Testis (tissue), 3 donors: ENCODE measurements around the gene CASK. TPM values are rescaled to one million over a fixed set of nuclear protein-coding genes. Genes with fewer than 3 reads are reported as not detected.

Experiments used
- DNase-seq: peaks from one replicate; pipeline ENCODE4 v3.0.0-alpha.2; 2019
- H3K27ac ChIP-seq, 2 donors: fragments of 200-600 bp; sonication (generic); one replicate each; pipeline ENCODE4 v1.5.1; 2019
- H3K27me3 ChIP-seq: fragments of 200-600 bp; sonication (generic); one replicate; pipeline ENCODE4 v1.5.1; 2019
- H3K36me3 ChIP-seq: fragments of 200-600 bp; sonication (generic); one replicate; pipeline ENCODE4 v1.5.1; 2017; ENCODE audit warnings: low read depth; ENCODE audit errors: missing control alignments
- H3K4me1 ChIP-seq: fragments of 200-600 bp; sonication (generic); one replicate; pipeline ENCODE4 v1.5.1; 2019
- H3K4me3 ChIP-seq, 2 donors: fragments of 200-600 bp; sonication (generic); one replicate each; pipeline ENCODE4 v1.5.1; 2017 to 2019
- H3K9me3 ChIP-seq: fragments of 200-600 bp; sonication (generic); one replicate; pipeline ENCODE4 v1.5.1; 2017
- POLR2A ChIP-seq: fragments of 450-650 bp; IDR thresholded peaks from one replicate; pipeline ENCODE4 v1.6.1; 2017; ENCODE audit warnings: antibody characterized with exemption, mild to moderate bottlenecking, moderate library complexity
- WGBS, 2 donors: methylation state at CpG; one replicate each; pipeline ENCODE4 v1.1.5; 2018; 5-methylcytosine and 5-hydroxymethylcytosine counted together
- intact Hi-C: fragments of 100-400 bp; cut with DNase I; formaldehyde crosslinking; loops from one replicate; pipeline ENCODE4 v1.15.1; 2023; ENCODE audit warnings: low total_unique reads
- polyA plus RNA-seq: library from polyadenylated mRNA; stranded (reverse); fragments of 350-450 nt; fragmentation: Illumina TruSeq; extraction: RNeasy Lipid Tissue Mini Kit (QIAGEN cat#74804); gene quantifications from one replicate; pipeline ENCODE4 v1.2.3, GENCODE V29; 2014; ENCODE audit warnings: low read depth, low replicate concordance; ENCODE audit not compliant: insufficient read depth
- total RNA-seq, 2 donors: library from RNA; depleted of rRNA; stranded (reverse); fragments of >200 nt; gene quantifications; one replicate each; pipeline ENCODE4 v1.2.3, GENCODE V29; 2016
- TF ChIP-seq, protein P1 (sequence below), 3 experiments: fragments of 450-650 bp in 2 of 3; fragments of 200-600 bp in 1 of 3; sonication (generic) in 1 of 3; IDR thresholded peaks; one replicate each; pipeline ENCODE4 v1.5.1; 2016 to 2019; ENCODE audit warnings: antibody characterized with exemption in 3 of 3, mild to moderate bottlenecking in 2 of 3, moderate library complexity in 1 of 3

The CASK gene
- total and polyA plus RNA-seq, 3 donors from 2014 or later: 8.5 to 20.9 (median 14.5) TPM

DNA sequence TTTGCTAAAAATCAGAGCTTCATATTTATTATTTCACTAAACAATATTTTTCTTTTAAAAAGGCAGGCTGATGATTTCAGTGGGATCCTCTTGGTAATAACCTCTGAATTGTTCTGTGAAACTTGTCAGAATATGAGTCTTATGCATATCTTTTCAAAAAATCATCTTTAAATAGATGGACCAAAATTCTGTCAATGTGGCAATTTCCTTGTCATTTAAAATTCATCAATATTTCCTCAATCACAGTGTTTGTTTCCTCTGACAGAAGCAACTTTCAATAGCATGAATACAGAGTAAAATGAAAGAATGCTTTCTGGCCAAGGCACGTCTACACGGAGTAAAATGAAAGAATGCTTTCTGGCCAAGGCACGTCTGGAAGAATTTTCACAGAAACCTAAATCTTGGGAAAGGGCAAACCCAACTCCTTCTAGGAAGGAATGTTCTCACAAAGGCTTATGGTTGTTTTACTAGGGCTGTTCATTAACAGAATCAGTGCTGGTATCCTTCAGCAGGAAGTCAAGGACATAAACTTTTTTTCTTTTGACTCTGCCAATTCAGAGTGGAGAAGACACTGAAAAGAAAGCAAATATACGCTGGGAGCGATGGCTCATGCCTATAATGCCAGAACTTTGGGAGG, 333.6 kb downstream of the CASK start:
- Histone ChIP-seq H3K4me1 (no peaks in the 10 kb centered on the region), H3K9me3 (no peaks in the 10 kb centered on the region), H3K27me3 (no peaks in the 10 kb centered on the region), H3K36me3 (no peaks in the 10 kb centered on the region), H3K4me3 (no peak overlapping the region), H3K27ac (no peak overlapping the region)
- 35 to 45% methylated on average over 5 of the region's 5 CpGs for WGBS, 2 donors
- TF ChIP-seq, protein P1, sequence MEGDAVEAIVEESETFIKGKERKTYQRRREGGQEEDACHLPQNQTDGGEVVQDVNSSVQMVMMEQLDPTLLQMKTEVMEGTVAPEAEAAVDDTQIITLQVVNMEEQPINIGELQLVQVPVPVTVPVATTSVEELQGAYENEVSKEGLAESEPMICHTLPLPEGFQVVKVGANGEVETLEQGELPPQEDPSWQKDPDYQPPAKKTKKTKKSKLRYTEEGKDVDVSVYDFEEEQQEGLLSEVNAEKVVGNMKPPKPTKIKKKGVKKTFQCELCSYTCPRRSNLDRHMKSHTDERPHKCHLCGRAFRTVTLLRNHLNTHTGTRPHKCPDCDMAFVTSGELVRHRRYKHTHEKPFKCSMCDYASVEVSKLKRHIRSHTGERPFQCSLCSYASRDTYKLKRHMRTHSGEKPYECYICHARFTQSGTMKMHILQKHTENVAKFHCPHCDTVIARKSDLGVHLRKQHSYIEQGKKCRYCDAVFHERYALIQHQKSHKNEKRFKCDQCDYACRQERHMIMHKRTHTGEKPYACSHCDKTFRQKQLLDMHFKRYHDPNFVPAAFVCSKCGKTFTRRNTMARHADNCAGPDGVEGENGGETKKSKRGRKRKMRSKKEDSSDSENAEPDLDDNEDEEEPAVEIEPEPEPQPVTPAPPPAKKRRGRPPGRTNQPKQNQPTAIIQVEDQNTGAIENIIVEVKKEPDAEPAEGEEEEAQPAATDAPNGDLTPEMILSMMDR (IDR thresholded peaks at IDR 0.05): no peak
- TF ChIP-seq POLR2A: no peak
- intact Hi-C loops: no loop called here
- no peak for DNase-seq

DNA sequence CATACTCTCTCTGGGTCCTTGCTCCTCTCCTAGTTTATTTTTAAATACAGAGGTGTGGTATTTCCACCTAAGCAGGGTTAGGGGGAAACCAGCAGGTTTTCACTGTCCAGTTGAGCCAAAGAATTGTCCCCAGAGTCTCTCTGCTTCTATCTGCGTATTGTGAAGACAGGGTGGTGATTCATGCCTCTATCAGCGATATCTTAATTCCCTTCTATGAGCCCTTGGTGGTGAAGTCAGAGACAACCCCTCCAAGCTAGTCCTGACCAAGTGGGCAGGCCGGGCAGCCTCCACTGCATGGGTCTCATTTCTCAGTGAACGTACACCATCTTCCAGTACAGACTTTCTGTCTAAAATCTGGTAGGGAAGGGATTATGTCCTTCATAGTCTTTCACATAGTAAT, 335.1 kb downstream of the CASK start:
- Histone ChIP-seq H3K36me3 (no peaks in the 10 kb centered on the region), H3K27me3 (no peaks in the 10 kb centered on the region), H3K27ac (no peak overlapping the region), H3K9me3 (no peaks in the 10 kb centered on the region), H3K4me1 (no peaks in the 10 kb centered on the region), H3K4me3 (no peak overlapping the region)
- DNase-seq: no peak
- intact Hi-C loops: no loop called here
- WGBS, 2 donors: 88 to 94% methylated on average over 3 to 4 of the region's 4 CpGs
- TF ChIP-seq, protein P1 (IDR thresholded peaks at IDR 0.05): no peak
- TF ChIP-seq POLR2A: no peak

DNA sequence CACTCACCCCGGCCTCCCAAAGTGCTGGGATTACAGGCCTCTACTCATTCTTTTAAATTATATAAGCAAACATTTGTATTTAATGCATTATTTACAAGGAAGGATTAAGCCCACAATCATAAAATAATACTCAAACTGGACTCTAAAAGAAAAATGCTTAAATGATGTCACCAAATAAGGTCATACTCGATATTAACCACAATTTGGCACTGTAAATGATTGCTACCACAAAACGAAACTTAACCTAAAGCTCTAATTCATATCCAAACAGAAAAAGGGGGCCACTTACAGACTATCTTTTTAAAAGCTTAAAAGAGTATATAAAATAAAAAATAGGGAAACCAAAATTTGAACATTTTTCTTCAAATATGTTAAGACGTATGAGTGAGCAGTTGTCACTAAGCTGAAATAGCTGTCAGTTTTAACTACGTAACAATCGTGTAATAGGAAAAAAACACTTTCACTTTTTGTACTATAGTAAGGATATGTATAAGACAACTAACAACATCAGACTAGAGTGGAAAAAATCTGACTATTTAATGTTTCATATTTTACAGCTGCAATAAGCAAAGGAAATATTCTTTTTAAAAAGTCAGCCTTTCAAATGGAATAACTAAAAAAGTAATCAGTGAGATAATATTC, 342.8 kb downstream of the CASK start:
- Histone ChIP-seq H3K27me3 (no peaks in the 10 kb centered on the region), H3K9me3 (no peaks in the 10 kb centered on the region), H3K36me3 (no peaks in the 10 kb centered on the region), H3K27ac (no peak overlapping the region), H3K4me3 (no peak overlapping the region), H3K4me1 (no peaks in the 10 kb centered on the region)
- 82 to 87% methylated on average over 6 of the region's 6 CpGs for WGBS, 2 donors
- TF ChIP-seq, protein P1 (IDR thresholded peaks at IDR 0.05): no peak
- TF ChIP-seq POLR2A: no peak
- intact Hi-C loops: no loop called here
- DNase-seq: no peak

DNA sequence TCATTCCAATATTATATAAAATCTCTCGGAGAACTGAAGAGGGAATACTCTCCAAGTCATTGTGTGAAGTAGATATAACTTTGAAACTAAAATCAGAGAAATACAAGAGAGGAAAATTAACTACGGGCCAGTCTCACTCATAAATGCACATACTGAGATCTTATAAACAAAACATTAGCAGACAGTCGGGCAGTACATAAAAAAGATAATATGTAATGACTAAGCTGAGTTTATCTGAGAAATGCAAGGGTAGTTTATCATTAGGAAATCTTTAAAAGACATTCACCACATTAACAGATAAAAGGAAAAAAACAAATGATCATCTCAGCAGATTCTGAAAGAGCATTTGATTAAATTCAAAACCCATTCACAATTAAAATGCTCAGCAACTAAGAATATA, 359.5 kb downstream of the CASK start:
- no peaks in the 10 kb centered on the region for H3K4me1 ChIP-seq
- H3K9me3 ChIP-seq: no peaks in the 10 kb centered on the region
- TF ChIP-seq POLR2A: no peak
- TF ChIP-seq, protein P1 (IDR thresholded peaks at IDR 0.05): no peak
- H3K36me3 ChIP-seq: no peaks in the 10 kb centered on the region
- 60 to 72% methylated on average over 3 of the region's 3 CpGs for WGBS, 2 donors
- intact Hi-C loops: no loop called here
- no peaks in the 10 kb centered on the region for H3K27me3 ChIP-seq
- H3K4me3 ChIP-seq: no peak overlapping the region
- no peak for DNase-seq
- H3K27ac ChIP-seq: no peak overlapping the region

DNA sequence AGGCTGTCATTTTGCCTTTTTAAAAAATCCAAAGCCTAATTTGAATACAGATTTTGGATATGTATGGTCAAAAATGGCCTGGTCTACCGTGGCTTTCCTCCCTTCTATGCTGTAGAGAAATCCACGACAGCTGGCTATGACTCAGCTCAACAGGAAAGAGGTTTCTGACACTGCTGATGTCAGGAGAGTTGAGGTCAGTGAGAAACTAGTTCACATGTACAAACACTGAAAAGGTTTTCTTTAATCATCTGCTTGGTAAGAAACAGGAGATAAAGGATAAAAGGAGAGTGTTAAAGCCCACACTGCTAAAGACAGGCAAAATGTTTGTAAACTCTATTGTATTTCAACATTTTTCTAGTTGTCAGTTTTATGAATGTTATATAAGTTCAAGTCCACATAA, 362.3 kb downstream of the CASK start:
- Histone ChIP-seq H3K9me3 (no peaks in the 10 kb centered on the region), H3K27ac (no peak overlapping the region), H3K27me3 (no peaks in the 10 kb centered on the region), H3K36me3 (no peaks in the 10 kb centered on the region), H3K4me3 (no peak overlapping the region), H3K4me1 (no peaks in the 10 kb centered on the region)
- no peak for DNase-seq
- intact Hi-C loops: no loop called here
- no peak for TF ChIP-seq POLR2A
- TF ChIP-seq, protein P1 (IDR thresholded peaks at IDR 0.05): no peak
- WGBS, 2 donors: 39 to 42% methylated on average over 2 of the region's 2 CpGs
